Erythroblast (primary cell): ENCODE measurements around the gene APBB1IP.
"Not testable (repeated sequence)": the region's sequence is repeated elsewhere in the genome, so short reads cannot be mapped to it uniquely, and the experiment has no call there.

Experiments used
- GATA1 ChIP-seq: IDR thresholded peaks from 2 replicates; pipeline ENCODE4 v1.6.1; 2011; ENCODE audit warnings: low read depth, mild to moderate bottlenecking, control low read depth, low read length, moderate library complexity
- POLR2A ChIP-seq: IDR thresholded peaks from 2 replicates; pipeline ENCODE4 v1.6.1; 2011; ENCODE audit warnings: mild to moderate bottlenecking, low read length

- not testable (repeated sequence) for TF ChIP-seq POLR2A, GATA1
Observed at GRCh38 chr10:26474845-26475244, 36.7 kb downstream of the APBB1IP start.
